ENCODE measurements around the gene COBL. TPM values are rescaled to one million over a fixed set of nuclear protein-coding genes. Genes with fewer than 3 reads are reported as not detected.

Gene COBL
- total RNA-seq, 6 experiments from 2014 or later: 21.5 to 35.9 (median 24.6) TPM

- intact Hi-C loops (cut with DNase I): no loop called here
- H3K9me3 ChIP-seq: no peaks in the 10 kb centered on the region
- WGBS (ENCODE audit: insufficient coverage, low coverage, low lambda C conversion rate, missing lambda C conversion rate): 82% methylated on average over 9 of the region's 14 CpGs
- no peaks in the 10 kb centered on the region for H3K4me1 ChIP-seq
- no peak for TF ChIP-seq POLR2A (IDR thresholded peaks at IDR 0.05)
- no peak overlapping the region for H3K4me3 ChIP-seq
- no peak overlapping the region for H3K27ac ChIP-seq
- ATAC-seq (peak in 2 of 4 donors; percentile 17 to 43), DNase-seq (no peak)
- H3K36me3 ChIP-seq: peaks cover 0 to 8% (median 0%) of the 10 kb centered on the region in 4 donors
- no peaks in the 10 kb centered on the region for H3K27me3 ChIP-seq
Observed at GRCh38 chr7:51045319-51046102, 271.1 kb downstream of the COBL start.

GRCh38 chr7:51043461-51043860, 273.1 kb downstream of the COBL start:
- no peak for ATAC-seq
- no peak overlapping the region for H3K27ac ChIP-seq
- DNase-seq: no peak
- no peak for TF ChIP-seq POLR2A (IDR thresholded peaks at IDR 0.05)
- TF ChIP-seq CTCF (IDR thresholded peaks at IDR 0.05): no peak
- no peak overlapping the region for H3K4me3 ChIP-seq
- intact Hi-C loops (cut with DNase I): no loop called here
- H3K27me3 ChIP-seq: no peaks in the 10 kb centered on the region
- H3K36me3 ChIP-seq: peaks cover 0 to 8% (median 0%) of the 10 kb centered on the region in 4 donors
- H3K4me1 ChIP-seq: no peaks in the 10 kb centered on the region
- 85% methylated on average over 11 of the region's 14 CpGs for WGBS (ENCODE audit: insufficient coverage, low coverage, low lambda C conversion rate, missing lambda C conversion rate)
- no peaks in the 10 kb centered on the region for H3K9me3 ChIP-seq

- whole genome bisulfite sequencing (ENCODE audit: insufficient coverage, low coverage, low lambda C conversion rate, missing lambda C conversion rate): 52% methylated on average over 6 of the region's 6 CpGs
- no peak for ATAC-seq
Observed at GRCh38 chr7:51040787-51041186, 275.8 kb downstream of the COBL start.

GRCh38 chr7:51038573-51038972, 278.0 kb downstream of the COBL start:
- H3K9me3 ChIP-seq: no peaks in the 10 kb centered on the region
- TF ChIP-seq CTCF (IDR thresholded peaks at IDR 0.05): no peak
- H3K4me1 ChIP-seq: no peaks in the 10 kb centered on the region
- H3K4me3 ChIP-seq: no peak overlapping the region
- no peaks in the 10 kb centered on the region for H3K27me3 ChIP-seq
- no peak for DNase-seq
- intact Hi-C loops (cut with DNase I): no loop called here
- H3K36me3 ChIP-seq: peaks cover 0 to 8% (median 0%) of the 10 kb centered on the region in 4 donors
- 100% methylated on average over 1 of the region's 3 CpGs for WGBS (ENCODE audit: insufficient coverage, low coverage, low lambda C conversion rate, missing lambda C conversion rate)
- H3K27ac ChIP-seq: no peak overlapping the region
- ATAC-seq: no peak

More at GRCh38 chr7:51040787-51041186, 275.8 kb downstream of the COBL start:
- DNase-seq: no peak
- TF ChIP-seq CTCF (IDR thresholded peaks at IDR 0.05) (no peak), POLR2A (IDR thresholded peaks at IDR 0.05) (no peak)
- H3K4me1 ChIP-seq: no peaks in the 10 kb centered on the region
- no peaks in the 10 kb centered on the region for H3K27me3 ChIP-seq
- H3K27ac ChIP-seq: no peak overlapping the region
- intact Hi-C loops (cut with DNase I): no loop called here
- H3K9me3 ChIP-seq: no peaks in the 10 kb centered on the region
- no peak overlapping the region for H3K4me3 ChIP-seq
- peaks cover 0 to 8% (median 0%) of the 10 kb centered on the region in 4 donors for H3K36me3 ChIP-seq

GRCh38 chr7:51035716-51036115, 280.9 kb downstream of the COBL start:
- no peak for TF ChIP-seq CTCF (IDR thresholded peaks at IDR 0.05)
- no peak for TF ChIP-seq POLR2A (IDR thresholded peaks at IDR 0.05)
- ATAC-seq: no peak
- intact Hi-C loops (cut with DNase I): no loop called here
- no peak overlapping the region for H3K27ac ChIP-seq
- H3K4me1 ChIP-seq: no peaks in the 10 kb centered on the region
- H3K27me3 ChIP-seq: no peaks in the 10 kb centered on the region
- no peaks in the 10 kb centered on the region for H3K9me3 ChIP-seq
- DNase-seq: peak in 1 of 3 donors; percentile 14
- peaks cover 0 to 7% (median 0%) of the 10 kb centered on the region in 4 donors for H3K36me3 ChIP-seq
- 87% methylated on average over 8 of the region's 8 CpGs for WGBS (ENCODE audit: insufficient coverage, low coverage, low lambda C conversion rate, missing lambda C conversion rate)
- no peak overlapping the region for H3K4me3 ChIP-seq

Measured in right lobe of liver (tissue), 6 donors.